ENCODE measurements around the gene CHTOP.

The CHTOP gene

GRCh38 chr1:153608742-153609584 is 24.9 kb upstream of the CHTOP start:
- TF ChIP-seq CTCF (IDR thresholded peaks at IDR 0.05; ENCODE audit: low read depth, low read length): no peak
- peak overlapping the region; percentile 69 for H3K4me3 ChIP-seq (ENCODE audit: low read depth, low read length)

GRCh38 chr1:153609585-153609907 is 24.3 kb upstream of the CHTOP start:
- no peak overlapping the region for H3K4me3 ChIP-seq (ENCODE audit: low read depth, low read length)
- no peak for TF ChIP-seq CTCF (IDR thresholded peaks at IDR 0.05; ENCODE audit: low read depth, low read length)

GRCh38 chr1:153610334-153610733 is 23.5 kb upstream of the CHTOP start:
- peak overlapping the region; percentile 2; the same call in 1 of the 2 replicates for H3K4me3 ChIP-seq (ENCODE audit: low read depth, low read length)
- TF ChIP-seq CTCF (IDR thresholded peaks at IDR 0.05; ENCODE audit: low read depth, low read length): no peak

GRCh38 chr1:153610811-153611301 is 23.0 kb upstream of the CHTOP start:
- H3K4me3 ChIP-seq (ENCODE audit: low read depth, low read length): peak overlapping the region; percentile 94
- no peak for TF ChIP-seq CTCF (IDR thresholded peaks at IDR 0.05; ENCODE audit: low read depth, low read length)

GRCh38 chr1:153611356-153611755 is 22.5 kb upstream of the CHTOP start:
- H3K4me3 ChIP-seq (ENCODE audit: low read depth, low read length): peak overlapping the region; percentile 94
- TF ChIP-seq CTCF (IDR thresholded peaks at IDR 0.05; ENCODE audit: low read depth, low read length): no peak

GRCh38 chr1:153612111-153612754 is 21.6 kb upstream of the CHTOP start:
- TF ChIP-seq CTCF (IDR thresholded peaks at IDR 0.05; ENCODE audit: low read depth, low read length): no peak
- peak overlapping the region; percentile 94 for H3K4me3 ChIP-seq (ENCODE audit: low read depth, low read length)

- peak within 1 kb of the TSS; percentile 94 for H3K4me3 ChIP-seq (ENCODE audit: low read depth, low read length)
These were observed 21.0 kb upstream of the CHTOP start, which contains the start of gene S100A16 for GRCh38 chr1:153612755-153613331. TSS of gene S100A16 (minus strand) at chr1:153613137. CDS start at chr1:153608151, 4,986 bp downstream.

More at GRCh38 chr1:153612755-153613331, 21.0 kb upstream of the CHTOP start, which contains the start of gene S100A16:
- no peak for TF ChIP-seq CTCF (IDR thresholded peaks at IDR 0.05; ENCODE audit: low read depth, low read length)
